H1 (cell line): ENCODE data around the gene VPS50. TPM values are rescaled to one million over a fixed set of nuclear protein-coding genes. Genes with fewer than 3 reads are reported as not detected.

ENCODE experiments used
- CTCF ChIA-PET: fragments of 300-600 bp; sonication (Branson Sonifier 250); formaldehyde crosslinking; loops from one replicate; lab custom pipeline; 2021; ENCODE audit not compliant: partially characterized antibody; lab: Charles Lee
- POLR2A ChIA-PET: fragments of 300-600 bp; sonication (Branson Sonifier 250); formaldehyde crosslinking; loops from one replicate; lab custom pipeline; 2021; ENCODE audit warnings: inconsistent platforms; ENCODE audit not compliant: partially characterized antibody; lab: Charles Lee
- DNase-seq, 2 experiments: peaks; one replicate each; pipeline versions ENCODE4 v3.0.0 to v3.0.0-alpha.2; 2010 to 2022; ENCODE audit warnings: low spot score in 2 of 2, low read depth in 1 of 2, mixed read lengths in 1 of 2
- FAIRE-seq: peaks from 2 replicates; lab custom pipeline; 2011; peaks lifted over from hg19 to GRCh38; lab: Jason Lieb, UNC
- H2AFZ ChIP-seq: 2 replicates; pipeline ENCODE4 v1.8.1; 2012; ENCODE audit warnings: low read length, inconsistent platforms
- H2AK5ac ChIP-seq: 2 replicates; pipeline ENCODE4 v1.6.1; 2013; ENCODE audit warnings: low read depth, low read length
- H2BK120ac ChIP-seq: replicated peaks from 2 replicates; pipeline ENCODE3; 2013; ENCODE audit warnings: low read depth, low read length, inconsistent platforms
- H2BK12ac ChIP-seq: 2 replicates; pipeline ENCODE4 v1.6.1; 2013; ENCODE audit warnings: low read depth, low read length
- H2BK15ac ChIP-seq: 2 replicates; pipeline ENCODE4 v1.6.1; 2013; ENCODE audit warnings: low read length
- H2BK20ac ChIP-seq: 2 replicates; pipeline ENCODE4 v1.6.1; 2013; ENCODE audit warnings: low read length
- H2BK5ac ChIP-seq: 2 replicates; pipeline ENCODE4 v1.6.1; 2013; ENCODE audit warnings: low read depth, low read length
- H3K14ac ChIP-seq: 2 replicates; pipeline ENCODE4 v1.6.1; 2013; ENCODE audit warnings: inconsistent platforms; ENCODE audit not compliant: insufficient read length
- H3K18ac ChIP-seq: 2 replicates; pipeline ENCODE4 v1.6.1; 2013; ENCODE audit warnings: low read length; ENCODE audit errors: extremely low read depth
- H3K23ac ChIP-seq: 2 replicates; pipeline ENCODE4 v1.6.1; 2013; ENCODE audit warnings: inconsistent platforms; ENCODE audit not compliant: insufficient read length
- H3K23me2 ChIP-seq: 2 replicates; pipeline ENCODE4 v1.6.1; 2013; ENCODE audit warnings: low read depth, low read length
- H3K27ac ChIP-seq: 2 replicates; pipeline ENCODE4 v1.6.1; 2011; ENCODE audit warnings: low read depth, low read length, inconsistent platforms
- H3K27me3 ChIP-seq, 4 experiments: replicated peaks in 1 of 4; 1 replicate in 1 of 4; 2 replicates in 3 of 4; pipeline versions ENCODE4 v1.6.1 to v1.8.1; 2011 to 2013; ENCODE audit warnings: low read length in 3 of 4, mild to moderate bottlenecking in 3 of 4, inconsistent platforms in 2 of 4, mixed read lengths in 2 of 4, moderate library complexity in 1 of 4; ENCODE audit not compliant: control insufficient read depth in 3 of 4, insufficient read depth in 3 of 4; ENCODE audit errors: extremely low read depth in 1 of 4
- H3K36me3 ChIP-seq, 4 experiments: 2 replicates each; pipeline versions ENCODE4 v1.6.1 to v1.8.1; 2011 to 2013; ENCODE audit warnings: mild to moderate bottlenecking in 4 of 4, low read length in 3 of 4, moderate library complexity in 2 of 4, control low read depth in 1 of 4, inconsistent platforms in 1 of 4; ENCODE audit not compliant: insufficient read depth in 4 of 4, control insufficient read depth in 2 of 4
- H3K4ac ChIP-seq: replicated peaks from 2 replicates; pipeline ENCODE3; 2013; ENCODE audit warnings: low read length, low read depth, mixed read lengths, inconsistent platforms; ENCODE audit not compliant: insufficient read length
- H3K4me1 ChIP-seq, 4 experiments: replicated peaks in 1 of 4; 1 replicate in 1 of 4; 2 replicates in 3 of 4; pipeline versions ENCODE4 v1.6.1 to v1.8.1; 2011 to 2013; ENCODE audit warnings: low read length in 3 of 4, inconsistent platforms in 2 of 4, mixed read lengths in 1 of 4; ENCODE audit not compliant: insufficient read depth in 4 of 4, control insufficient read depth in 3 of 4
- H3K4me2 ChIP-seq, 2 experiments: 2 replicates each; pipeline versions ENCODE4 v1.6.1 to v1.8.1; 2011 to 2013; ENCODE audit warnings: low read depth in 2 of 2, low read length in 2 of 2, control low read depth in 1 of 2, inconsistent platforms in 1 of 2, mild to moderate bottlenecking in 1 of 2; ENCODE audit not compliant: insufficient read depth in 1 of 2
- H3K4me3 ChIP-seq, 4 experiments: fragments of 200-600, 300-600 bp in 1 of 4; sonication (generic), shearing (Covaris generic), sonication (Bioruptor Twin) in 1 of 4; 2 replicates each; pipeline versions ENCODE4 v1.5.1 to v1.8.1; 2011 to 2016; ENCODE audit warnings: low read length in 4 of 4, low read depth in 3 of 4, control low read depth in 2 of 4, inconsistent platforms in 2 of 4, mild to moderate bottlenecking in 2 of 4, mixed read lengths in 1 of 4, moderate library complexity in 1 of 4; ENCODE audit not compliant: insufficient read depth in 2 of 4; ENCODE audit errors: extremely low read depth in 1 of 4
- H3K56ac ChIP-seq: replicated peaks from 2 replicates; pipeline ENCODE3; 2013; ENCODE audit warnings: low read depth, mild to moderate bottlenecking, mixed read lengths, low read length, inconsistent platforms; ENCODE audit not compliant: insufficient read length
- H3K79me1 ChIP-seq: 2 replicates; pipeline ENCODE4 v1.6.1; 2013; ENCODE audit warnings: low read depth, low read length, control low read depth
- H3K79me2 ChIP-seq, 2 experiments: 2 replicates each; pipeline versions ENCODE4 v1.6.1 to v1.8.1; 2012 to 2013; ENCODE audit warnings: low read length in 2 of 2, mild to moderate bottlenecking in 2 of 2, inconsistent platforms in 1 of 2; ENCODE audit not compliant: insufficient read depth in 2 of 2, control insufficient read depth in 1 of 2
- H3K9ac ChIP-seq, 4 experiments: replicated peaks in 1 of 4; 1 replicate in 1 of 4; 2 replicates in 3 of 4; pipeline versions ENCODE4 v1.6.1 to v1.8.1; 2011 to 2013; ENCODE audit warnings: low read depth in 3 of 4, low read length in 3 of 4, control low read depth in 2 of 4, mild to moderate bottlenecking in 2 of 4, moderate library complexity in 2 of 4, inconsistent platforms in 1 of 4; ENCODE audit errors: extremely low read depth in 1 of 4
- H3K9me3 ChIP-seq, 2 experiments: 2 replicates each; pipeline versions ENCODE4 v1.6.1 to v1.8.1; 2012 to 2013; ENCODE audit warnings: mild to moderate bottlenecking in 2 of 2, moderate library complexity in 2 of 2, control low read depth in 1 of 2, inconsistent platforms in 1 of 2, low read depth in 1 of 2, low read length in 1 of 2, mixed read lengths in 1 of 2; ENCODE audit not compliant: insufficient read depth in 2 of 2
- H4K20me1 ChIP-seq, 2 experiments: replicated peaks in 1 of 2; 2 replicates each; pipeline versions ENCODE3 to v1.8.1; 2011 to 2013; ENCODE audit warnings: inconsistent platforms in 2 of 2, low read length in 2 of 2, mild to moderate bottlenecking in 1 of 2; ENCODE audit not compliant: insufficient read depth in 2 of 2, control insufficient read depth in 1 of 2
- H4K5ac ChIP-seq: 2 replicates; pipeline ENCODE4 v1.6.1; 2013; ENCODE audit warnings: low read length, low read depth, mixed read lengths, inconsistent platforms; ENCODE audit not compliant: insufficient read length
- H4K8ac ChIP-seq: 2 replicates; pipeline ENCODE4 v1.8.0; 2013; ENCODE audit warnings: mild to moderate bottlenecking, moderate library complexity, low read length, inconsistent platforms; ENCODE audit not compliant: insufficient read depth; ENCODE audit errors: extremely low read depth
- H4K91ac ChIP-seq: replicated peaks from 2 replicates; pipeline ENCODE3; 2013; ENCODE audit warnings: low read length, mixed read lengths, inconsistent platforms; ENCODE audit not compliant: insufficient read length
- CHD1 ChIP-seq: IDR thresholded peaks from 2 replicates; pipeline ENCODE4 v1.6.1; 2012; ENCODE audit warnings: low read depth, low read length, improper control_type of control experiment
- CHD2 ChIP-seq: IDR thresholded peaks from 2 replicates; pipeline ENCODE4 v1.6.1; 2012; ENCODE audit warnings: low read length, improper control_type of control experiment
- HDAC2 ChIP-seq, 2 experiments: fragments of 300-600 bp in 1 of 2; sonication (generic) in 1 of 2; IDR thresholded peaks; 2 replicates each; pipeline ENCODE4 v1.6.1; 2011 to 2012; ENCODE audit warnings: low read depth in 2 of 2, low read length in 2 of 2, mild to moderate bottlenecking in 2 of 2, moderate library complexity in 2 of 2, borderline replicate concordance in 1 of 2, inconsistent platforms in 1 of 2
- KDM5A ChIP-seq: fragments of 200-600 bp; IDR thresholded peaks from 2 replicates; pipeline ENCODE4 v1.7.1; 2012; ENCODE audit warnings: mild to moderate bottlenecking, low read length, inconsistent platforms, mixed read lengths
- NRF1 ChIP-seq: IDR thresholded peaks from 2 replicates; pipeline ENCODE4 v1.6.1; 2011; ENCODE audit warnings: mild to moderate bottlenecking, low read depth, low read length, improper control_type of control experiment
- POLR2AphosphoS5 ChIP-seq: IDR thresholded peaks from 2 replicates; pipeline ENCODE4 v1.6.1; 2011; ENCODE audit warnings: low read depth, low read length
- SIRT6 ChIP-seq: IDR thresholded peaks from one replicate; pipeline ENCODE4 v1.7.1; 2012; ENCODE audit warnings: low read length, inconsistent platforms
- SUZ12 ChIP-seq: fragments of 200-600 bp; sonication (generic); IDR thresholded peaks from 2 replicates; pipeline ENCODE4 v1.6.1; 2012; ENCODE audit warnings: mild to moderate bottlenecking, inconsistent platforms, low read length, moderate library complexity, mixed read lengths
- TBP ChIP-seq: IDR thresholded peaks from 2 replicates; pipeline ENCODE4 v1.6.1; 2011; ENCODE audit warnings: low read depth, low read length, improper control_type of control experiment
- TCF12 ChIP-seq: IDR thresholded peaks from 2 replicates; pipeline ENCODE4 v1.6.1; 2011; ENCODE audit warnings: low read depth, mild to moderate bottlenecking, low read length
- YY1 ChIP-seq: IDR thresholded peaks from 2 replicates; pipeline ENCODE4 v1.6.1; 2011; ENCODE audit warnings: low read depth, mild to moderate bottlenecking, low read length
- WGBS, 2 experiments: shearing (Covaris generic) in 1 of 2; methylation state at CpG; one replicate each; pipeline versions ENCODE4 v1.1.6 to v1.1.7; 2013 to 2015; ENCODE audit warnings: low lambda C conversion rate in 2 of 2, mixed read lengths in 2 of 2, inconsistent platforms in 1 of 2, low coverage in 1 of 2, missing lambda C conversion rate in 1 of 2; ENCODE audit not compliant: insufficient replicate concordance in 2 of 2, insufficient coverage in 1 of 2, insufficient read length in 1 of 2; ENCODE audit errors: extremely low coverage in 1 of 2, missing lambda C conversion rate in 1 of 2; 5-methylcytosine and 5-hydroxymethylcytosine counted together
- polyA plus RNA-seq, 7 experiments: library from polyadenylated mRNA; depleted of rRNA in 3 of 7; stranded (reverse) in 5 of 7; unstranded in 2 of 7; fragments of >200 nt in 5 of 7; fragments of 200-250 nt in 2 of 7; gene quantifications; 1 replicate in 5 of 7; 2 replicates in 1 of 7; 4 replicates in 1 of 7; pipeline versions ENCODE4 v1.2.1 to v1.2.3, GENCODE V29; 2011 to 2013; ENCODE audit warnings: missing spikeins in 2 of 7, mixed read lengths in 2 of 7
- total RNA-seq: library from RNA; stranded (reverse); fragmentation: NEBNext Ultra II Directional; extraction: Animal tissue kit (Norgen Biotek cat#: 25700); gene quantifications from 2 replicates; pipeline ENCODE4 v1.2.1, GENCODE V29; 2021
- TF ChIP-seq, protein P1 (sequence below): IDR thresholded peaks from 2 replicates; pipeline ENCODE4 v1.6.1; 2011; ENCODE audit warnings: low read length, improper control_type of control experiment

Gene VPS50
- total and polyA plus RNA-seq, 2 of the 8 experiments (the other 6 are each of a cell fraction or from before 2014, with no cell fraction given): 3.7 to 9.3 TPM

- Histone ChIP-seq H2AK5ac (no peak overlapping the region), H3K9me3 (no peaks in the 10 kb centered on the region), H3K4me3 (no peak overlapping the region), H2BK20ac (no peak overlapping the region), H4K20me1 (no peaks in the 10 kb centered on the region), H3K18ac (no peak overlapping the region), H3K4ac (no peak overlapping the region), H4K5ac (no peak overlapping the region), H3K27ac (no peak overlapping the region), H3K9ac (no peak overlapping the region), H3K36me3 (no peaks in the 10 kb centered on the region), H4K8ac (no peak overlapping the region), H3K27me3 (no peaks in the 10 kb centered on the region), H3K23me2 (no peaks in the 10 kb centered on the region), H2BK5ac (no peak overlapping the region), H3K4me2 (no peak overlapping the region), H3K23ac (no peak overlapping the region), H2AFZ (no peak overlapping the region), H3K79me1 (no peaks in the 10 kb centered on the region), H2BK15ac (no peak overlapping the region), H2BK120ac (no peak overlapping the region), H3K14ac (no peak overlapping the region), H3K56ac (no peak overlapping the region), H3K4me1 (no peaks in the 10 kb centered on the region), H2BK12ac (no peak overlapping the region), H3K79me2 (no peaks in the 10 kb centered on the region), H4K91ac (no peak overlapping the region)
- FAIRE-seq: no peak
- TF ChIP-seq, protein P1, sequence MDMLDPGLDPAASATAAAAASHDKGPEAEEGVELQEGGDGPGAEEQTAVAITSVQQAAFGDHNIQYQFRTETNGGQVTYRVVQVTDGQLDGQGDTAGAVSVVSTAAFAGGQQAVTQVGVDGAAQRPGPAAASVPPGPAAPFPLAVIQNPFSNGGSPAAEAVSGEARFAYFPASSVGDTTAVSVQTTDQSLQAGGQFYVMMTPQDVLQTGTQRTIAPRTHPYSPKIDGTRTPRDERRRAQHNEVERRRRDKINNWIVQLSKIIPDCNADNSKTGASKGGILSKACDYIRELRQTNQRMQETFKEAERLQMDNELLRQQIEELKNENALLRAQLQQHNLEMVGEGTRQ: no peak
- TF ChIP-seq TBP (no peak), NRF1 (no peak), SUZ12 (no peak), HDAC2 (IDR thresholded peaks at IDR 0.05; ENCODE audit: borderline replicate concordance in 1 of 2, low read depth in 2 of 2, low read length in 2 of 2) (no peak), SIRT6 (no peak), POLR2AphosphoS5 (no peak), YY1 (no peak), CHD2 (no peak), KDM5A (no peak), TCF12 (no peak), CHD1 (no peak)
- ChIA-PET CTCF (interaction anchor here (0.9 kb wide), 1 partner anchor 10 kb away, joined by 3 read pairs; no protein-coding TSS in a partner anchor), POLR2A (no interaction called here)
- 91% methylated on average over 1 of the region's 1 CpG; no CpG with 5 or more reads in 1 of the 2 experiments for WGBS, 2 experiments
- DNase-seq: no peak
These were observed 75.8 kb downstream of the VPS50 start for GRCh38 chr7:93307943-93308342.
